ENCODE measurements around the gene CNGB1.
"Not testable (repeated sequence)": the region's sequence is repeated elsewhere in the genome, so short reads cannot be mapped to it uniquely, and the experiment has no call there.

CNGB1 gene

DNA sequence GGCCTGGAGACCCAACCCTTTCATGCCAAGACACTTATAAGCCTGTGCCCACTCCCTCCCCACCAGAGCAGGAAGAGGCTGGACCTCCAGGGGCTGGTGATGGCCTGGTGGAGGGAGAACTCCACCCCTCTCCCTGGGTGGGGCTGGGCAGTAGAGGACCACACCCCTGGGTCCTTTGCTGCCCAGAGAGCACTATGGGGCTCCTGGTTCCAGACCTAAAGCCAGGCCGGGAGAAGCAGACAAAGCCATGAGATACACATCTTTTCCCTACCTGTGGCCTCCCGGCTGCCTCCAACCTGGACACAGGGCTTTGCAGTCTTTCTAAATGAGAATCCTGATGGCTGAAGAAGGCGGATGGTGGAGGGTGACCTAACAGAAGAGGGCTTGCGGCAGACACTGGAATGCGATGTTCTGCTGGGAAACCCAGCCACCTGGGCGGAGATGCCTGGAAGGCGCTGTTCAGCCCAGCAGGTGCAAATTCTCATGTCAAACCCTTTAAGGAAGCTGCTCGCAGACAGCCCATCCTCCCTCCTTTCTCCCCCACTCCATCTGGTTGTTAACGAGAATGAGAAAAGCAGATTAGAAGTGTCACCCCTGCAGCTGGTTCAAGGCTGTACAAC, 124.7 kb downstream of the CNGB1 start:
- DNase-seq: no peak
- intact Hi-C loops (cut with DNase I): no loop called here

DNA sequence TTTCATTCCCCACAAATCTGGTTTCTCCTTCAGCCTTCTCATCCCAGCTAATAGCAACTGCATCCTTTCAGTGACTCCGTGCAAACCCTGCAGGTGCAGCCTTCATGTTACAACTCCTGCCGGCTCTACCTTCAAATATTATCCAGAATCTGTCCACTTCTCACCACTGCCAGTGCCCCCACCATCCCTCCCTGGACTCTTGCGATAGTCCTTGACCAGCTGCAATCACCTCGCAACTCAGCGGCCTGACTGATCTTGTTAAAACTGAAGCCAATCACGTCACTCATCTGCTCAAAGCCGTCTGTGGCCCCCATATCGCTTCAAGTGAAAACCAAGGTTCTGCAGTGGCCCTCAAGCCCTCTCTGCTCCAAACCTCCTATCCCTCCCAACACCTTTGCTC, 125.8 kb downstream of the CNGB1 start:
- DNase-seq: no peak
- intact Hi-C loops (cut with DNase I): no loop called here

DNA sequence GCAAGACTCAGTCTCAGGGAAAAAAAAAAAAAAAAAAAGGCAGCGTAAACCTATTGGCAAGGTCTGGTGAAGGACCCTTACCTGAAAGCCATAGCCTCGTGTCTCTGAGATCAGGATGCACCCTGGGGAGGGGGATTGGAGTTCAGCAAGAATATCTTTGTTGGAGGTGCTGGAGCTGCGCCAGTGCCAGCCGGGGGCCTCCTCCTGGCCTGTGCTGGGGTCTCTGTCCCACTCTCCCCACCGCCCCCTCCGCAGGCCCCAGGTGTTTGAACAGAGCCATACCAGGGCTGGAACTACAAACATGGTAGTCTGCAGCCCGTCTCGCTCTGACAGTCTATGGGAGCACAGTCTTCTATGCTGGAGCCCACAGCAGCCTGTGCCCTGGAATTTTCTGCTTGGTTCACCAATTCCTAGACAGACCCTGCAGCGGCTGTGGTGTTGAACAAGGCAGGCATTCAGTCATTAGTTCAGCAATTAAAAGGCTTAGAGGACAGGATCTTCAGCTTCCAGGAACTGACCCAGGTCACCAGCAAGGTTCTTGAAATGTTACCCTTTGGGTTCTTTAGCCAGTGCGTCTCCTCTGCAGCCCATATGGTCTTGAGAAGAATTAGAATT, 126.4 kb downstream of the CNGB1 start:
- no peak for DNase-seq
- intact Hi-C loops (cut with DNase I): no loop called here

DNA sequence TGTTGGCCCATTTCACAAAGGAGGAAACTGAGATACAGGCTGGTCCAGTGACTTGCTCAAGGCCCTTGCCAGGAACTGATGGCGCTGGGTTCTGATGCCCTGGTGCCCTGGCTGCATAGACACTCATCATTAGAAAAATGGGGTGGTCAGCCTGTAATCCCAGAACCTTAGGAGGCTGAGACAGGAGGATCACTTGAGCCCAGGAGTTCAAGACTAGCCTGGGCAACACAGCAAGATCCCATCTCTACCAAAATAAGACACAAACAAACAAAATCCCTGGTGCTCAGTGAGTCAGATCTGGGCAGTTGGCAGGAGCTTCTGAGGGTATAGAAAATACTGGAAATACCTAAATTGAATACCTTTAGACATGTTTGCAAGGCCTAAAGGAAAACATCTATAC, 127.5 kb downstream of the CNGB1 start:
- intact Hi-C loops (cut with DNase I): no loop called here

DNA sequence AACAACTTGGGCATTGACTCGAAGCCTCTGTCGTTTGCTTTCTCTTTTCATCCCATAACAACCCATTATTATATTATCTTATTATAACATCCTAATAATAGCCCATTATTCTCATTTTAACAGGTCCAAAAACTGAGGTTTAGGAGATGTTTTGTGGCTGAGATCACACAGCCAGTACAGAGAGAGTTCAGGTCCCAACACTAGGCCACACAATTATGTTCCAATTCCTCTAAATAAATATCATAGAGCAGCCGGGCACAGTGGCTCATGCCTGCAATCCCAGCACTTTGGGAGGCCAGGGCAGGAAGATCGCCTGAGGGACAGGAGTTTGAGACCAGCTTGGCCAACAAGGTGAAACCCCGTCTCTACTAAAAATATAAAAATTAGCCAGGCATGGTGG, 128.3 kb downstream of the CNGB1 start:
- intact Hi-C loops (cut with DNase I): no loop called here
- no peak for DNase-seq

More for the DNA sequence above, 127.5 kb downstream of the CNGB1 start:
- DNase-seq: no peak

DNA sequence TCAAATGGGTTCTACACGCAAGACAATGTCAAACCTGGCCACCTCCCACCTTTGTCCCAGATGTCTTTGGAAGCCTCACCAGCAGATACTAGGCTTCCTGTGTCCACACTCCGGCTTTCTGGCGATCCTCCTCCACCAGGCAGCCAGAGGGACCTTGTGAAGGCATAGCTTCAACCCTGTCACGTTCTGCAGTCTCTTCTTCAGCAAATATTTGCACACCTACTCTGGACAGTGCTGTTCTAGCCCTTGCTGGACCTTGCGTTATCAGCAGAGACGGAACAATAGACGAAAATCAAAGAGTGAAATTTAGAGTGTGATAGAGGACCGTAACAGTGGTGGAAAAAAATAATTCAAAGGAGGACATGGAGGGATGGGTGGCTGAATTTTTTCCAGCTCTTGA, 130.1 kb downstream of the CNGB1 start:
- peak in 1 of 10 donors; percentile 31 for DNase-seq
- intact Hi-C loops (cut with DNase I): no loop called here

DNA sequence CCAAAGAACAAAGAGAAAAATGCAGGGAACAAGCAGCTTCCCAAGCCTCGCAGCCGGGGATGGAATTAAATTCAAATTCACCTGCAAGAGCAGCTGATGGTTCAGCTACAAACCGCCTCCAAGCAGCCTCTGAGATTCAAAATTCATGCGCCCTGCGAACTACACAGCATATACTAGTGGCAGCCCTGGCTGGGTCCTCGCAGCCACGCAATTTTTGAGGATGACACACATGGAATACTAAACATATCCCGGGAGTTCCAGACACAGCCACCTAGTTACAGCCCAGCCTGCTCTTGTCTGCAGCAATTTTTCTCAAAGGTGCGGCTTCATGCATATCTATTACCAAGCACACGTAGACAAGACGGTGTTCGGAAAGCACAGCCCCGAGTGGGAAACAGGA, 132.8 kb downstream of the CNGB1 start:
- intact Hi-C loops (cut with DNase I): no loop called here
- DNase-seq: peak in 8 of 10 donors; percentile 18 to 91 (median 50)

DNA sequence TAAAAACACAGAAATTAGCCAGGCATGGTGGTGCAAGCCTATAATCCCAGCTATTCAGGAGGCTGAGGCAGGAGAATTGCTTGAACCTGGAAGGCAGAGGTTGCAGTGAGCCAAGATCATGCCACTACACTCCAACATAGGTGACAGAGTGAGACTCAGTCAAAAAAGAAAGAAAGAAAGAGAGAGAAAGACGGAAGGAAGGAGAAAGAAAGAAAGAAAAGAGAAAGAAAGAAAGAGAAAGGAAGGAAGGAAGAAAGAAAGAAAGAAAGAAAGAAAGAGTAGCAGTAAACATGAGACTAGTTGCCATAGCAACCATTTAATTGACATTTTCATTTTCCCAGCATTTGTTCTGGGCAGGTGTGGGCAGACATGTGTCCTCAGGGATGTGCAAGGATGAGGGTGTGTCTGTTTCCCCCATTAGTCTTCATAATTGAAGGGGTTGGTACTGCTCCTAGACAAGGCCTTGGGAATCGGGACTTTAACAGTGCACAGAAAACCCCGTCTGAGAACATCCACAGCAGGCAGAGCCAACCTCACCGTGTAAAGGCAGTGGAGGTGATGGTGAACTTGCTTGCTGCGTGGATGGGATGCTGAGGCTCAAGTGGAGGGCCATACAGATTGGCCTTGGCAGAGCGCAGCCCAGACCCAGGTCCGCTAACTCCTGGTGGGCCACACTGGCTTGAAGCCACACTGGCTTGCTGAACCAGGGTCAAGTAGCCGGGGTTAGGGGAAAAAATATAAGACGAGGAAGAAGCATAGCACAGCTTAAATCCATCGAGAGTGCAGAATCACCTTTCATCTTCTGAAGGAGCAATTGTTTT, 133.4 kb downstream of the CNGB1 start:
- DNase-seq: peak in 1 of 10 donors; percentile 71
- intact Hi-C loops (cut with DNase I): no loop called here

DNA sequence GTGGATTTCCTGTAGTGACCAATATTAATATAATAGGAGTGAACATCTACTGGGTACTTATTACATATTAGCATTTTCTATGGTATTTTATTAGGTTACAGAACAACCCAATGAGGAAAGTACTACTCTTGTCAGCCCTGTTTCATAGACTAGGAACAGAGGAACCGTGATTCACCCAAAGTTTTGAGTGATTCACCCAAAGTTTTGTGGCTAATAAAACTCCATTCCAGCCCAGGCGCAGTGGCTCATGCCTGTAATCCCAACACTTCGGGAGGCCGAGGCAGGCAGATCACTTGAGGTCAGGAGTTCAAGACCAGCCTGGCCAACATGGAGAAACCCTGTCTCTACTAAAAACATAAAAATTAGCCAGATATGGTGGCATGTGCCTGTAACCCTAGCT, 135.5 kb downstream of the CNGB1 start:
- not testable (repeated sequence) for DNase-seq

DNA sequence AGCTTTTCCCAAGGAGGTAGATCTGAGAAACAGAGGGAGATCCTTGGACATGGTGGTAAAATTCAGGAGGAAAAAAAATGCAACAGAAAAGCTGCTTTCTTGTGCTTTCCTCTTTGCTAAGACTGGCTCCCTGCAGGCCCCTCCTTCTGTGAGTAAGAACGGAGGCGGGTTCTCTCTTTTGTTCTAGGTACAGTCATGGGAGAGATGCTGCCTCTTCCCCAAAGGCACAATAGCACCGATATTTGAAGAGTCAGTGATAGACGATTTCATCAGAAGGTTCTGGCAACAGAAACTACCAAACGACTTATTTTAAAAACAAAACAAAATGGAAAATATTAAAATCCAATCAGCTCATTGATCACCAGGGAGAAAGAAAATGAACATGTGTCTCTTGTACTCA, 136.0 kb downstream of the CNGB1 start:
- peak in 1 of 10 donors; percentile 29 for DNase-seq
- intact Hi-C loops (cut with DNase I): no loop called here

More for the DNA sequence above, 135.5 kb downstream of the CNGB1 start:
- intact Hi-C loops (cut with DNase I): not testable (repeated sequence)

Measured in posterior cingulate gyrus (tissue), 11 donors.